Panc1 (cell line): ENCODE results near the gene RBL1. TPM values are rescaled to one million over a fixed set of nuclear protein-coding genes. Genes with fewer than 3 reads are reported as not detected.

Experiments used
- ATAC-seq: fragments of 200-7000 bp; cut with Tn5 transposase; 2 replicates; pipeline ENCODE4 v1.9.1; 2020; ENCODE audit warnings: mild to moderate bottlenecking, moderate library complexity
- Bru-seq: library from RNA; stranded (reverse); fragments of 400-500 nt; gene quantifications from one replicate; lab custom pipeline; 2021; lab: Mats Ljungman, UMichigan
- BruChase-seq, 2 experiments: library from RNA; stranded (reverse); fragments of 400-500 nt; gene quantifications; one replicate each; lab custom pipeline; 2021; lab: Mats Ljungman, UMichigan
- BruUV-seq: library from RNA; stranded (reverse); fragments of 400-500 nt; replicated peaks from 2 replicates; lab custom pipeline; 2021; lab: Mats Ljungman, UMichigan
- CTCF ChIA-PET: fragments of 300-600 bp; sonication (Branson Sonifier 250); formaldehyde crosslinking; loops from one replicate; lab custom pipeline; 2022; ENCODE audit warnings: antibody characterized with exemption; lab: Charles Lee
- POLR2A ChIA-PET: fragments of 300-600 bp; sonication (Branson Sonifier 250); formaldehyde crosslinking; loops from one replicate; lab custom pipeline; 2022; ENCODE audit warnings: antibody characterized with exemption; lab: Charles Lee
- DNase-seq: peaks from one replicate; pipeline ENCODE4 v3.0.0-alpha.2; 2010; ENCODE audit warnings: low read depth, low spot score
- H3K27ac ChIP-seq: 2 replicates; pipeline ENCODE4 v1.5.1; 2011; ENCODE audit warnings: mild to moderate bottlenecking, low read length, inconsistent platforms
- H3K27me3 ChIP-seq: fragments of 200-500 bp; sonication (Bioruptor generic); 2 replicates; pipeline ENCODE4 v1.6.0; 2014; ENCODE audit warnings: low read length, inconsistent platforms; ENCODE audit not compliant: control insufficient read depth, insufficient read depth
- H3K36me3 ChIP-seq: fragments of 200-500 bp; sonication (Bioruptor generic); 2 replicates; pipeline ENCODE4 v1.5.1; 2014; ENCODE audit warnings: inconsistent platforms, mild to moderate bottlenecking, low read length, moderate library complexity; ENCODE audit not compliant: control insufficient read depth, insufficient read depth
- H3K4me1 ChIP-seq: 2 replicates; pipeline ENCODE4 v1.5.1; 2011; ENCODE audit warnings: inconsistent platforms, mild to moderate bottlenecking, low read length, moderate library complexity; ENCODE audit not compliant: control insufficient read depth, insufficient read depth
- H3K4me3 ChIP-seq, 2 experiments: 2 replicates each; pipeline ENCODE4 v1.5.1; 2011 to 2012; ENCODE audit warnings: low read depth in 2 of 2, low read length in 2 of 2, mild to moderate bottlenecking in 2 of 2, inconsistent platforms in 1 of 2, moderate library complexity in 1 of 2
- H3K9me3 ChIP-seq: fragments of 200-500 bp; sonication (Bioruptor generic); 2 replicates; pipeline ENCODE4 v1.5.1; 2014; ENCODE audit warnings: low read depth, mild to moderate bottlenecking, inconsistent platforms, low read length, moderate library complexity; ENCODE audit not compliant: control insufficient read depth, insufficient read depth
- POLR2AphosphoS5 ChIP-seq: IDR thresholded peaks from 2 replicates; pipeline ENCODE4 v1.6.1; 2012; ENCODE audit warnings: mild to moderate bottlenecking, low read depth, low read length, moderate library complexity
- SIN3A ChIP-seq: IDR thresholded peaks from 2 replicates; pipeline ENCODE4 v1.6.1; 2012; ENCODE audit warnings: low read depth, mild to moderate bottlenecking, low read length, moderate library complexity, borderline replicate concordance; ENCODE audit not compliant: insufficient read depth
- TCF7L2 ChIP-seq: IDR thresholded peaks from 2 replicates; pipeline ENCODE4 v1.6.1; 2011; ENCODE audit warnings: mild to moderate bottlenecking, low read depth, low read length, inconsistent platforms
- in situ Hi-C: cut with HindIII; loops from 2 replicates; pipeline ENCODE4 v1.10.0; 2016; ENCODE audit warnings: low sequenced_read_pairs, low pct_unique_long_range_greater_than_20kb
- intact Hi-C: fragments of 100-400 bp; cut with micrococcal nuclease; formaldehyde crosslinking; loops from one replicate; pipeline ENCODE4 v1.10.0; 2022; ENCODE audit not compliant: unreplicated experiment
- long read RNA-seq: library from polyadenylated mRNA; unstranded; transcript quantifications from one replicate; pipeline ENCODE4 v2.0.0, GENCODE V29; 2021; ENCODE audit not compliant: unreplicated experiment
- polyA plus RNA-seq: library from polyadenylated mRNA; unstranded; fragments of >200 nt; gene quantifications from one replicate; pipeline ENCODE4 v1.2.1, GENCODE V29; 2012; ENCODE audit warnings: missing spikeins; ENCODE audit not compliant: insufficient read length
- total RNA-seq: library from RNA; stranded (reverse); gene quantifications from one replicate; pipeline ENCODE4 v1.2.1, GENCODE V29; 2021; ENCODE audit not compliant: unreplicated experiment
- TF ChIP-seq, protein P1 (sequence below): fragments of 450-650 bp; IDR thresholded peaks from 2 replicates; pipeline ENCODE4 v1.5.1; 2017; ENCODE audit warnings: mild to moderate bottlenecking

The RBL1 gene, protein sequence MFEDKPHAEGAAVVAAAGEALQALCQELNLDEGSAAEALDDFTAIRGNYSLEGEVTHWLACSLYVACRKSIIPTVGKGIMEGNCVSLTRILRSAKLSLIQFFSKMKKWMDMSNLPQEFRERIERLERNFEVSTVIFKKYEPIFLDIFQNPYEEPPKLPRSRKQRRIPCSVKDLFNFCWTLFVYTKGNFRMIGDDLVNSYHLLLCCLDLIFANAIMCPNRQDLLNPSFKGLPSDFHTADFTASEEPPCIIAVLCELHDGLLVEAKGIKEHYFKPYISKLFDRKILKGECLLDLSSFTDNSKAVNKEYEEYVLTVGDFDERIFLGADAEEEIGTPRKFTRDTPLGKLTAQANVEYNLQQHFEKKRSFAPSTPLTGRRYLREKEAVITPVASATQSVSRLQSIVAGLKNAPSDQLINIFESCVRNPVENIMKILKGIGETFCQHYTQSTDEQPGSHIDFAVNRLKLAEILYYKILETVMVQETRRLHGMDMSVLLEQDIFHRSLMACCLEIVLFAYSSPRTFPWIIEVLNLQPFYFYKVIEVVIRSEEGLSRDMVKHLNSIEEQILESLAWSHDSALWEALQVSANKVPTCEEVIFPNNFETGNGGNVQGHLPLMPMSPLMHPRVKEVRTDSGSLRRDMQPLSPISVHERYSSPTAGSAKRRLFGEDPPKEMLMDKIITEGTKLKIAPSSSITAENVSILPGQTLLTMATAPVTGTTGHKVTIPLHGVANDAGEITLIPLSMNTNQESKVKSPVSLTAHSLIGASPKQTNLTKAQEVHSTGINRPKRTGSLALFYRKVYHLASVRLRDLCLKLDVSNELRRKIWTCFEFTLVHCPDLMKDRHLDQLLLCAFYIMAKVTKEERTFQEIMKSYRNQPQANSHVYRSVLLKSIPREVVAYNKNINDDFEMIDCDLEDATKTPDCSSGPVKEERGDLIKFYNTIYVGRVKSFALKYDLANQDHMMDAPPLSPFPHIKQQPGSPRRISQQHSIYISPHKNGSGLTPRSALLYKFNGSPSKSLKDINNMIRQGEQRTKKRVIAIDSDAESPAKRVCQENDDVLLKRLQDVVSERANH
- total RNA-seq, result 14.0 TPM
- 3.5 TPM for polyA plus RNA-seq
- Bru-seq, nascent RNA, result percentile 72 among the genes with signal in this experiment
- BruChase-seq, experiment 1, labeled RNA remaining after a 2-hour chase, result percentile 67 among the genes with signal in this experiment
- percentile 74 among the genes with signal in this experiment for BruChase-seq, experiment 2, labeled RNA remaining after a 6-hour chase
- long read RNA-seq, full-length matches to known transcripts, result 6 of 21 reads
- long read RNA-seq, partial matches to known transcripts, result 1 of 21 reads
- long read RNA-seq, other reads (novel, unspliced or antisense), result 14 of 21 reads

DNA sequence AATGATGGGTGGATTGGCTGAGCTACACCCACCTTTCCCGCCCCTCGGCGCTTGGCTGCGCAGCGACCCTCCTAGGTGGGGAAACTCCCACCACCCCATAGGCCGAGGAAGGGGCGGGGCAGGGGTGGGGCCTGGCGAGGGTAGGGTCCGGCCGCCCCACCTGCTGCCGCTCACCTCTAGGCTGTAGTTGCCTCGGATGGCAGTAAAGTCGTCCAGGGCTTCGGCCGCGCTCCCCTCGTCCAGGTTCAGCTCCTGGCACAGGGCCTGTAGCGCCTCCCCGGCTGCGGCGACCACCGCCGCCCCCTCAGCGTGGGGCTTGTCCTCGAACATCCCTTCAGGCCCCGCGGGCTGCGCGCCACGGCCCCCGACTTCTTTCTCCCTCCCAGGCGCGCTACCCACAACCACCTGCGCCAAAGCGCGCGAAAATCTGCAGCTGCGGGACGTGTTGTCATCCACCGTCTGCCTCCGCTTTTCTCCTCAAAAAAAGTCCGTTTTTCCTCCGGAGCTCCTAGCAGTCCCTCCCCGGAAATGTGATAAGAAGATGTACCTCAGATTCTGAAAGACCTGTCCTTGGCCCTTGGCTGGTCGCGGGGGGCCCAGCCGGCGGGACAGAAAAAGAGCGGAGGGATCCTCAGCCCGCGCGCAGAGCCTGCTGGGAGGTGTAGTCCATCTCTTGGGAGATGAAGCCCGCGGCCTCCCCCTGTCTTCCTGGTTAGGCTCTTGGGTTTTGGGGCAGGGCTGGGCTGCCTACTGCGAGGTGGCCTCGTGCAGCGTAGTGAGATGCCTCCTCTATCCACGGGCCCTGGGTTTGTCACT, at the start of gene RBL1:
Gene RBL1, minus strand, starts transcription at position 399 of the 816 bp plus-strand sequence. Its CDS starts 69 bp downstream, at position 330.
- no TSS peak for BruUV-seq
- Histone ChIP-seq H3K9me3 (no peaks in the 10 kb centered on the region), H3K36me3 (no peaks in the 10 kb centered on the region), H3K4me3 (peak within 1 kb of the TSS; percentile 67 to 93), H3K27ac (peak within 1 kb of the TSS; percentile 92), H3K4me1 (peaks cover 5% of the 10 kb centered on the region), H3K27me3 (no peaks in the 10 kb centered on the region)
- POLR2A ChIA-PET, result no interaction called here
- DNase-seq (peak; percentile 57), ATAC-seq (peak; percentile 93)
- TF ChIP-seq POLR2AphosphoS5 (peak; percentile 68), TCF7L2 (peak; percentile 77), SIN3A (peak; percentile 91; the same call in 1 of the 2 replicates)
- TF ChIP-seq, protein P1, sequence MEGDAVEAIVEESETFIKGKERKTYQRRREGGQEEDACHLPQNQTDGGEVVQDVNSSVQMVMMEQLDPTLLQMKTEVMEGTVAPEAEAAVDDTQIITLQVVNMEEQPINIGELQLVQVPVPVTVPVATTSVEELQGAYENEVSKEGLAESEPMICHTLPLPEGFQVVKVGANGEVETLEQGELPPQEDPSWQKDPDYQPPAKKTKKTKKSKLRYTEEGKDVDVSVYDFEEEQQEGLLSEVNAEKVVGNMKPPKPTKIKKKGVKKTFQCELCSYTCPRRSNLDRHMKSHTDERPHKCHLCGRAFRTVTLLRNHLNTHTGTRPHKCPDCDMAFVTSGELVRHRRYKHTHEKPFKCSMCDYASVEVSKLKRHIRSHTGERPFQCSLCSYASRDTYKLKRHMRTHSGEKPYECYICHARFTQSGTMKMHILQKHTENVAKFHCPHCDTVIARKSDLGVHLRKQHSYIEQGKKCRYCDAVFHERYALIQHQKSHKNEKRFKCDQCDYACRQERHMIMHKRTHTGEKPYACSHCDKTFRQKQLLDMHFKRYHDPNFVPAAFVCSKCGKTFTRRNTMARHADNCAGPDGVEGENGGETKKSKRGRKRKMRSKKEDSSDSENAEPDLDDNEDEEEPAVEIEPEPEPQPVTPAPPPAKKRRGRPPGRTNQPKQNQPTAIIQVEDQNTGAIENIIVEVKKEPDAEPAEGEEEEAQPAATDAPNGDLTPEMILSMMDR, result no peak
- intact Hi-C loops, result no loop called here
- in situ Hi-C loops, result no loop called here
- CTCF ChIA-PET, result no interaction called here

DNA sequence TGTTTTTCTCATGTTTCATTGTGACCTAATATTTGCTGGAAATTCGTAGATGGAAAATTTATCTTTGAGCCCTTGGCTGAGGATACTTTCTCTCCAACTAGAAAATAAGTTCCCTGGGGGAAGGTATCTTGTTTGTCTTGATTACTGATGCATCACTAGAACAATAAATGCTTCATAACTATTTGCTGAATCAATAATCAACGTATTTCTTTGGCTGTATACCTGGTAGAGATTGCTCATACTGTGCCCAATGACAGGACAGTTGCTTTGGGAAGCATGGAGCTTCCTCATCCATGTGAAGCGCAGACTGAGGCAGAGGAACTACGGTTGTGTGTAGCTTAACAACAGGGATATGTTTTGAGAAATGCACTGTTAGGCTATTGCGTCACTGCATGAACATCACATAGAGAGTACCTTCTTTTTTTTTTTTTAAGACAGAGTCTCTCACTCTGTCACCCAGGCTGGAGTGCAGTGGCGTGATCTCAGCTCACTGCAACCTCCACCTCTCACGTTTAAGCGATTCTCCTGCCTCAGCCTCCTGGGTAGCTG, 49.1 kb upstream of the RBL1 start:
- intact Hi-C loops, result no loop called here
- Histone ChIP-seq H3K27me3 (no peaks in the 10 kb centered on the region), H3K4me3 (no peak overlapping the region), H3K4me1 (no peaks in the 10 kb centered on the region), H3K9me3 (no peaks in the 10 kb centered on the region), H3K27ac (no peak overlapping the region), H3K36me3 (no peaks in the 10 kb centered on the region)
- in situ Hi-C loops, result no loop called here
- ChIA-PET POLR2A (no interaction called here), CTCF (no interaction called here)
- BruUV-seq, result no TSS peak
- TF ChIP-seq, protein P1, result no peak
- no peak for ATAC-seq
- DNase-seq, result no peak
